IMR-90 (cell line): ENCODE measurements around the gene CAMK2B. TPM values are rescaled to one million over a fixed set of nuclear protein-coding genes. Genes with fewer than 3 reads are reported as not detected.

ENCODE experiments used
- ATAC-seq: fragments of 200-7000 bp; cut with Tn5 transposase; 2 replicates; pipeline ENCODE4 v1.9.1; 2020; ENCODE audit warnings: low read depth, mild to moderate bottlenecking, moderate library complexity
- BruUV-seq: library from RNA; stranded (reverse); fragments of 400-500 nt; replicated peaks from 2 replicates; lab custom pipeline; 2021; lab: Mats Ljungman, UMichigan
- CTCF ChIA-PET: fragments of 300-600 bp; formaldehyde crosslinking; extraction: SDS; loops from one replicate; lab custom pipeline; 2021; ENCODE audit warnings: antibody characterized with exemption; lab: Yijun Ruan, JAX
- POLR2A ChIA-PET: fragments of 300-600 bp; sonication (Branson Sonifier 250); formaldehyde crosslinking; loops from one replicate; lab custom pipeline; 2022; ENCODE audit warnings: antibody characterized with exemption; ENCODE audit not compliant: unreplicated experiment; lab: Charles Lee
- DNase-seq: peaks from one replicate; pipeline ENCODE4 v3.0.0; 2013
- H2AFZ ChIP-seq: replicated peaks from 2 replicates; pipeline ENCODE3; 2013; ENCODE audit warnings: low read length, mild to moderate bottlenecking; ENCODE audit not compliant: poor library complexity
- H2AK5ac ChIP-seq: 2 replicates; pipeline ENCODE4 v1.6.1; 2013; ENCODE audit warnings: low read depth, low read length, inconsistent platforms
- H2AK9ac ChIP-seq: replicated peaks from 2 replicates; pipeline ENCODE3; 2013; ENCODE audit warnings: mild to moderate bottlenecking, low read depth, low read length, moderate library complexity; ENCODE audit not compliant: poor library complexity
- H2BK120ac ChIP-seq: 2 replicates; pipeline ENCODE4 v1.6.1; 2013; ENCODE audit warnings: low read depth, low read length, inconsistent platforms
- H2BK15ac ChIP-seq: 3 replicates; pipeline ENCODE4 v1.6.1; 2013; ENCODE audit warnings: low read depth, low read length, inconsistent platforms
- H2BK20ac ChIP-seq: 2 replicates; pipeline ENCODE4 v1.6.1; 2013; ENCODE audit warnings: low read depth, mild to moderate bottlenecking, inconsistent platforms, low read length, moderate library complexity
- H2BK5ac ChIP-seq: 2 replicates; pipeline ENCODE4 v1.6.1; 2013; ENCODE audit warnings: mild to moderate bottlenecking, low read depth, low read length, inconsistent platforms; ENCODE audit not compliant: poor library complexity, severe bottlenecking
- H3K14ac ChIP-seq: replicated peaks from 2 replicates; pipeline ENCODE4 v1.6.1; 2013; ENCODE audit warnings: low read depth, low read length, inconsistent platforms
- H3K18ac ChIP-seq: 2 replicates; pipeline ENCODE4 v1.6.1; 2013; ENCODE audit warnings: low read depth, low read length, control low read depth
- H3K23ac ChIP-seq: 2 replicates; pipeline ENCODE4 v1.6.1; 2013; ENCODE audit warnings: low read depth, low read length, inconsistent platforms
- H3K27ac ChIP-seq: 2 replicates; pipeline ENCODE4 v1.5.1; 2013; ENCODE audit warnings: mild to moderate bottlenecking, control low read depth, low read length; ENCODE audit not compliant: insufficient read depth
- H3K27me3 ChIP-seq: 2 replicates; pipeline ENCODE4 v1.6.1; 2013; ENCODE audit warnings: low read length; ENCODE audit not compliant: control insufficient read depth, insufficient read depth
- H3K36me3 ChIP-seq: 2 replicates; pipeline ENCODE4 v1.6.1; 2013; ENCODE audit warnings: low read length, mixed read lengths; ENCODE audit not compliant: control insufficient read depth, insufficient read depth
- H3K4ac ChIP-seq: 2 replicates; pipeline ENCODE4 v1.6.1; 2013; ENCODE audit warnings: low read depth, low read length, inconsistent platforms
- H3K4me1 ChIP-seq: 2 replicates; pipeline ENCODE4 v1.6.1; 2013; ENCODE audit warnings: low read length, mixed read lengths; ENCODE audit not compliant: control insufficient read depth, insufficient read depth
- H3K4me2 ChIP-seq: 2 replicates; pipeline ENCODE4 v1.6.1; 2013; ENCODE audit warnings: low read depth, mild to moderate bottlenecking, control low read depth, low read length, moderate library complexity
- H3K4me3 ChIP-seq: 2 replicates; pipeline ENCODE4 v1.5.1; 2013; ENCODE audit warnings: low read depth, mild to moderate bottlenecking, control low read depth, low read length, moderate library complexity; ENCODE audit not compliant: insufficient read depth
- H3K56ac ChIP-seq: 2 replicates; pipeline ENCODE4 v1.6.1; 2013; ENCODE audit warnings: low read length, inconsistent platforms; ENCODE audit not compliant: insufficient read depth; ENCODE audit errors: extremely low read depth
- H3K79me1 ChIP-seq, 2 experiments: 2 replicates each; pipeline ENCODE4 v1.6.1; 2013; ENCODE audit warnings: low read length in 2 of 2, inconsistent platforms in 1 of 2, low read depth in 1 of 2
- H3K9ac ChIP-seq: 2 replicates; pipeline ENCODE4 v1.6.1; 2013; ENCODE audit warnings: low read depth, low read length, control low read depth
- H3K9me1 ChIP-seq: 2 replicates; pipeline ENCODE4 v1.6.1; 2013; ENCODE audit warnings: low read length, inconsistent platforms; ENCODE audit not compliant: insufficient read depth
- H3K9me3 ChIP-seq: 2 replicates; pipeline ENCODE4 v1.6.1; 2013; ENCODE audit warnings: low read length; ENCODE audit not compliant: control insufficient read depth, insufficient read depth
- H4K20me1 ChIP-seq: 2 replicates; pipeline ENCODE4 v1.6.1; 2013; ENCODE audit warnings: low read length, inconsistent platforms; ENCODE audit not compliant: insufficient read depth
- H4K5ac ChIP-seq: 2 replicates; pipeline ENCODE4 v1.6.1; 2013; ENCODE audit warnings: mild to moderate bottlenecking, low read depth, low read length, control low read depth
- H4K8ac ChIP-seq, 2 experiments: 2 replicates each; pipeline ENCODE4 v1.6.1; 2013; ENCODE audit warnings: low read depth in 2 of 2, low read length in 2 of 2, control low read depth in 1 of 2, inconsistent platforms in 1 of 2
- H4K91ac ChIP-seq: 2 replicates; pipeline ENCODE4 v1.6.1; 2013; ENCODE audit warnings: low read depth, low read length, inconsistent platforms; ENCODE audit not compliant: insufficient read depth
- CEBPB ChIP-seq: IDR thresholded peaks from 2 replicates; pipeline ENCODE4 v1.6.1; 2012; ENCODE audit warnings: low read depth, low read length, improper control_type of control experiment
- MAZ ChIP-seq: IDR thresholded peaks from 2 replicates; pipeline ENCODE4 v1.6.1; 2012; ENCODE audit warnings: low read depth, mild to moderate bottlenecking, low read length, improper control_type of control experiment, moderate library complexity, borderline replicate concordance
- MXI1 ChIP-seq: IDR thresholded peaks from 2 replicates; pipeline ENCODE4 v1.6.1; 2012; ENCODE audit warnings: low read depth, mild to moderate bottlenecking, low read length, moderate library complexity, borderline replicate concordance
- RAD21 ChIP-seq: IDR thresholded peaks from 2 replicates; pipeline ENCODE4 v1.6.1; 2012; ENCODE audit warnings: low read length, improper control_type of control experiment
- RFX5 ChIP-seq: IDR thresholded peaks from 2 replicates; pipeline ENCODE4 v1.8.0; 2012; ENCODE audit warnings: low read depth, mild to moderate bottlenecking, low read length, moderate library complexity
- SMC3 ChIP-seq: fragments of 150-350 bp; IDR thresholded peaks from 2 replicates; pipeline ENCODE4 v1.6.1; 2016; ENCODE audit warnings: low read depth, mild to moderate bottlenecking, antibody characterized with exemption, low read length, moderate library complexity
- WGBS, 2 experiments: methylation state at CpG; one replicate each; pipeline versions ENCODE4 v1.1.5 to v1.1.7; 2013; ENCODE audit warnings: missing lambda C conversion rate in 2 of 2; ENCODE audit not compliant: insufficient read length in 1 of 2; ENCODE audit errors: extremely low coverage in 2 of 2; 5-methylcytosine and 5-hydroxymethylcytosine counted together
- dilution Hi-C: fragments of 300-500 bp; cut with HindIII; formaldehyde crosslinking; loops from one replicate; pipeline ENCODE4 v1.14.3; 2018; ENCODE audit warnings: low sequenced_read_pairs; ENCODE audit not compliant: unreplicated experiment
- in situ Hi-C: fragments of 300-500 bp; cut with MboI; formaldehyde crosslinking; loops from 3 replicates; pipeline ENCODE4 v1.14.3; 2019; ENCODE audit warnings: low sequenced_read_pairs, inconsistent platforms, mixed read lengths
- intact Hi-C: fragments of 100-400 bp; cut with micrococcal nuclease; formaldehyde crosslinking; loops from 2 replicates; pipeline ENCODE4 v1.10.0; 2022
- polyA plus RNA-seq, 3 experiments: library from polyadenylated mRNA; depleted of rRNA; stranded (reverse); fragments of >200 nt; gene quantifications; 2 replicates each; pipeline ENCODE4 v1.2.3, GENCODE V29; 2012; ENCODE audit warnings: low replicate concordance in 1 of 3
- total RNA-seq: library from RNA; depleted of rRNA; stranded (reverse); fragments of >200 nt; gene quantifications from 2 replicates; pipeline ENCODE4 v1.2.3, GENCODE V29; 2012
- TF ChIP-seq, protein P1 (sequence below): fragments of 150-350 bp; IDR thresholded peaks from 2 replicates; pipeline ENCODE4 v1.6.1; 2017; ENCODE audit warnings: mild to moderate bottlenecking, antibody characterized with exemption, low read length, low read depth

The CAMK2B gene
- total and polyA plus RNA-seq, 2 of the 4 experiments (the other 2 are of a cell fraction), result 0.18 to 0.36 TPM

DNA sequence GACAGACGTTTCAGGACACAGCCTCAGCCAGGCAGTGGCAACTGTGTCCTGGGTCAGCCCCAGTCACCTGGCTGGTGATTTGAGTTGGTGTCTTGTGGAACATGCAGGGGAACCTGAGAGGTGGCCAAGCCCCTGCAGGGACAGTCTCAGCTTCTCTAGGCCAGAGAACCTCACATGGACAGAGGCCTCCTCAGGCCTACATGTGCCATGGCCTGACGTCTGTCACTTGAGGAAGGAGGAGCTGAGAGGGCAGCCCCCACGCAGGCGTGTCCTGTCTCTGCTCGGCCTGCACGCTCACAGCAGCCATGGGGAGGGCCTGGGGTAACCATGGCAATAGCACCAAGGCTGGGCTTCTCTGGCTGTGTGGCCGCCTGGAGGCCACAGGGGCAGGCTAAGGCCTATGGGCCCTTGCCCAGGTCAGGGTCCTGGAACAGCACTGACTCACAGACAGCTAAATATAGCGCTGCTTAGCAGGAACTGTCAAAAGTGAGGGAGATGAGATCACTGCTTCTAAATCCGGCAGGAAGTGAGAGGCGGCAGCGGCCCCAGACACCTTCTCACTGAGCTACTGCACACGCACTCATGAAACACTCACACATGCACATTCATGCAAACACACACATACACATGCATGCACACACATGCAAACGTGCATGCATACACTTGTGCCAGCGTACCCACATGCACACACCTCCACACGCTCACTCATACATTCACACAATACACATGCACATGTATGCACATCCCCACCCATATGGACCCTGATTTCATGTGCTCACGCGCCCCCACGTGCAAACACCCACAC lies 67.6 kb downstream of the CAMK2B start (continued):
- TF ChIP-seq MAZ, result peak; percentile 54; the same call in 1 of the 2 replicates
- TF ChIP-seq MXI1, result peak; percentile 45; the same call in 1 of the 2 replicates
- TF ChIP-seq CEBPB, result no peak

DNA sequence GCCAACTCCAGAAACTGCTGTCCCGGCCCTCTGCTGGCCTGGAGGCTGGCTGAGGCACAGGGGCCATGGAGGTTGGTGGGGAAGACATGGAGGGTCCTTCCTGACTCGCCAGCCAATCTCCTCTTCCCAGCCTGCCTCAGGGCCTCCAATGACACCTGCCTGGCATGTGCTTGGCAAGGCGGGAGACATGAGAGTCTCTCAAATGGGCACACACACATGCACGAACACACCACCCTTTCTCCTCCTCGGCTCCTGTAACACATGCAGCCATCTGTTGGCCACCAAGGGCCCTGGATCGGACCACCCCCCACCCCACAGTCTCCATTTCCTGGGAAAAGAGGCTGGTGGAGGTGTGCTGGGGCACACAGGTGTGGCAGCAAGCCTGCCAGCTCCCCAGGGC lies 68.2 kb downstream of the CAMK2B start:
- H4K20me1 ChIP-seq, result peaks cover 6% of the 10 kb centered on the region
- no peak overlapping the region for H3K18ac ChIP-seq
- no peak for ATAC-seq
- no peaks in the 10 kb centered on the region for H3K79me1 ChIP-seq
- no peak overlapping the region for H3K9ac ChIP-seq
- peak overlapping the region; percentile 10; the same call in 1 of the 2 replicates for H3K23ac ChIP-seq
- WGBS, 2 experiments, result 100% methylated on average over 1 of the region's 6 CpGs; no CpG with 5 or more reads in 1 of the 2 experiments
- peak overlapping the region in 1 of 2 experiments; percentile 76; a peak in 2 of 4 replicates for H4K8ac ChIP-seq
- H2BK120ac ChIP-seq, result peak overlapping the region; percentile 82
- no peaks in the 10 kb centered on the region for H3K9me3 ChIP-seq
- peak overlapping the region; percentile 7 for H2AFZ ChIP-seq
- no peak overlapping the region for H3K56ac ChIP-seq
- H2BK20ac ChIP-seq, result peak overlapping the region; percentile 67
- CTCF ChIA-PET, result no interaction called here
- H3K27ac ChIP-seq, result no peak overlapping the region; the same call in 1 of the 2 replicates
- H2BK5ac ChIP-seq, result no peak overlapping the region
- DNase-seq, result no peak
- TF ChIP-seq RAD21 (no peak), RFX5 (no peak), SMC3 (no peak)
- TF ChIP-seq, protein P1, sequence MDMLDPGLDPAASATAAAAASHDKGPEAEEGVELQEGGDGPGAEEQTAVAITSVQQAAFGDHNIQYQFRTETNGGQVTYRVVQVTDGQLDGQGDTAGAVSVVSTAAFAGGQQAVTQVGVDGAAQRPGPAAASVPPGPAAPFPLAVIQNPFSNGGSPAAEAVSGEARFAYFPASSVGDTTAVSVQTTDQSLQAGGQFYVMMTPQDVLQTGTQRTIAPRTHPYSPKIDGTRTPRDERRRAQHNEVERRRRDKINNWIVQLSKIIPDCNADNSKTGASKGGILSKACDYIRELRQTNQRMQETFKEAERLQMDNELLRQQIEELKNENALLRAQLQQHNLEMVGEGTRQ, result no peak
- peak overlapping the region; percentile 58 for H2AK9ac ChIP-seq
- no peak overlapping the region for H3K4me2 ChIP-seq
- no peaks in the 10 kb centered on the region for H3K27me3 ChIP-seq
- peak overlapping the region; percentile 91 for H2AK5ac ChIP-seq
- BruUV-seq, result no TSS peak
- peak overlapping the region; percentile 39; the same call in 1 of the 2 replicates for H3K14ac ChIP-seq
- H4K5ac ChIP-seq, result no peak overlapping the region
- H3K4me1 ChIP-seq, result peaks cover 25% of the 10 kb centered on the region
- H3K4ac ChIP-seq, result peak overlapping the region; percentile 82
- dilution Hi-C loops (no loop called here), intact Hi-C loops (no loop called here), in situ Hi-C loops (no loop called here)
- peaks cover 28% of the 10 kb centered on the region for H3K9me1 ChIP-seq
- H3K36me3 ChIP-seq, result no peaks in the 10 kb centered on the region
- H2BK15ac ChIP-seq, result peak overlapping the region; percentile 46; the same call in 1 of the 3 replicates
- peak overlapping the region; percentile 37 for H4K91ac ChIP-seq
- H3K4me3 ChIP-seq, result no peak overlapping the region
- POLR2A ChIA-PET, result no interaction called here
